ENCODE data around the gene VAV1.

- TF ChIP-seq PREB (CRISPR knock-in tag; IDR thresholded peaks at IDR 0.05; ENCODE audit: borderline replicate concordance), result no peak
- TF ChIP-seq CTCF (IDR thresholded peaks at IDR 0.05), result no peak
Observed at GRCh38 chr19:6774821-6775707, 2.6 kb downstream of the VAV1 start.
